Left lung (tissue), 10 donors: ENCODE data around the gene DHDH. TPM values are rescaled to one million over a fixed set of nuclear protein-coding genes. Genes with fewer than 3 reads are reported as not detected.

ENCODE experiments used
- ATAC-seq: fragments of 200-7000 bp; cut with Tn5 transposase; one replicate; pipeline ENCODE4 v1.9.1; 2020; ENCODE audit warnings: moderate library complexity
- DNase-seq, 4 donors: peaks; one replicate each; pipeline ENCODE4 v3.0.0-alpha.2; 2013 to 2020
- H3K27ac ChIP-seq, 2 donors: fragments of 200-600 bp; sonication (generic) in 1 of 2; one replicate each; pipeline versions ENCODE4 v1.5.0 to v1.8.0; 2020 to 2021
- H3K27me3 ChIP-seq, 2 donors: fragments of 200-600 bp; sonication (generic) in 1 of 2; one replicate each; pipeline versions ENCODE4 v1.5.0 to v1.8.0; 2020 to 2021
- H3K36me3 ChIP-seq, 2 donors: fragments of 200-600 bp; sonication (generic) in 1 of 2; one replicate each; pipeline versions ENCODE4 v1.5.0 to v1.8.0; 2020 to 2021
- H3K4me1 ChIP-seq, 2 donors: fragments of 200-600 bp; one replicate each; pipeline ENCODE4 v1.8.0; 2021
- H3K4me3 ChIP-seq, 2 donors: fragments of 200-600 bp; sonication (generic) in 1 of 2; one replicate each; pipeline versions ENCODE4 v1.5.0 to v1.8.0; 2020 to 2021; ENCODE audit warnings: mild to moderate bottlenecking in 1 of 2
- H3K9me3 ChIP-seq, 2 donors: fragments of 200-600 bp; sonication (generic) in 1 of 2; one replicate each; pipeline versions ENCODE4 v1.5.0 to v1.8.0; 2020 to 2021
- intact Hi-C, 2 donors: fragments of 100-400 bp; cut with DNase I; formaldehyde crosslinking; loops; one replicate each; pipeline versions ENCODE4 v1.11.2 to v1.14.2; 2022
- polyA plus RNA-seq, 6 donors: library from polyadenylated mRNA; unstranded; fragments of 120-200 nt; gene quantifications; one replicate each; pipeline ENCODE4 v1.2.1, GENCODE V29; 2013; ENCODE audit not compliant: insufficient read length in 6 of 6
- total RNA-seq, 2 donors: library from RNA; stranded (reverse); fragmentation: NEBNext Ultra II Directional; extraction: Animal tissue kit (Norgen Biotek cat#: 25700); gene quantifications; one replicate each; pipeline ENCODE4 v1.2.1, GENCODE V29; 2021
- TF ChIP-seq, protein P1 (sequence below), 2 donors: fragments of 200-600 bp; sonication (generic) in 1 of 2; IDR thresholded peaks; one replicate each; pipeline versions ENCODE4 v1.5.0 to v1.8.0; 2021; ENCODE audit warnings: antibody characterized with exemption in 2 of 2
- donor health status: DM: no; HTN: yes; CAD: no.
- donor health status: DM: no; HTN: no; CAD: no.

The DHDH gene
- total and polyA plus RNA-seq, 8 donors: 0.86 to 4.1 (median 2.2) TPM

GRCh38 chr19:48943081-48943480 is 9.6 kb downstream of the DHDH start:
- Histone ChIP-seq H3K27ac (no peak overlapping the region), H3K4me3 (no peak overlapping the region), H3K27me3 (no peaks in the 10 kb centered on the region), H3K36me3 (peaks cover 0 to 5% of the 10 kb centered on the region in 2 donors), H3K9me3 (peaks cover 0 to 21% of the 10 kb centered on the region in 2 donors), H3K4me1 (no peaks in the 10 kb centered on the region)
- TF ChIP-seq, protein P1, sequence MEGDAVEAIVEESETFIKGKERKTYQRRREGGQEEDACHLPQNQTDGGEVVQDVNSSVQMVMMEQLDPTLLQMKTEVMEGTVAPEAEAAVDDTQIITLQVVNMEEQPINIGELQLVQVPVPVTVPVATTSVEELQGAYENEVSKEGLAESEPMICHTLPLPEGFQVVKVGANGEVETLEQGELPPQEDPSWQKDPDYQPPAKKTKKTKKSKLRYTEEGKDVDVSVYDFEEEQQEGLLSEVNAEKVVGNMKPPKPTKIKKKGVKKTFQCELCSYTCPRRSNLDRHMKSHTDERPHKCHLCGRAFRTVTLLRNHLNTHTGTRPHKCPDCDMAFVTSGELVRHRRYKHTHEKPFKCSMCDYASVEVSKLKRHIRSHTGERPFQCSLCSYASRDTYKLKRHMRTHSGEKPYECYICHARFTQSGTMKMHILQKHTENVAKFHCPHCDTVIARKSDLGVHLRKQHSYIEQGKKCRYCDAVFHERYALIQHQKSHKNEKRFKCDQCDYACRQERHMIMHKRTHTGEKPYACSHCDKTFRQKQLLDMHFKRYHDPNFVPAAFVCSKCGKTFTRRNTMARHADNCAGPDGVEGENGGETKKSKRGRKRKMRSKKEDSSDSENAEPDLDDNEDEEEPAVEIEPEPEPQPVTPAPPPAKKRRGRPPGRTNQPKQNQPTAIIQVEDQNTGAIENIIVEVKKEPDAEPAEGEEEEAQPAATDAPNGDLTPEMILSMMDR (IDR thresholded peaks at IDR 0.05): no peak
- intact Hi-C loops: no loop called here
- DNase-seq (no peak), ATAC-seq (no peak)

- no peaks in the 10 kb centered on the region for H3K4me1 ChIP-seq
- ATAC-seq: no peak
- TF ChIP-seq, protein P1 (IDR thresholded peaks at IDR 0.05): no peak
These were observed 11.9 kb downstream of the DHDH start for GRCh38 chr19:48945415-48945814.

GRCh38 chr19:48945817-48946216 is 12.3 kb downstream of the DHDH start:
- no peak overlapping the region for H3K27ac ChIP-seq
- H3K27me3 ChIP-seq: no peaks in the 10 kb centered on the region
- TF ChIP-seq, protein P1 (IDR thresholded peaks at IDR 0.05): no peak
- DNase-seq (no peak), ATAC-seq (no peak)
- no peak overlapping the region for H3K4me3 ChIP-seq
- peaks cover 0 to 1% of the 10 kb centered on the region in 2 donors for H3K36me3 ChIP-seq
- H3K9me3 ChIP-seq: peaks cover 0 to 16% of the 10 kb centered on the region in 2 donors
- H3K4me1 ChIP-seq: no peaks in the 10 kb centered on the region
- intact Hi-C loops: no loop called here

More at GRCh38 chr19:48945415-48945814, 11.9 kb downstream of the DHDH start:
- H3K4me3 ChIP-seq: no peak overlapping the region
- H3K9me3 ChIP-seq: peaks cover 0 to 20% of the 10 kb centered on the region in 2 donors
- H3K27me3 ChIP-seq: no peaks in the 10 kb centered on the region
- intact Hi-C loops: no loop called here
- peaks cover 0 to 5% of the 10 kb centered on the region in 2 donors for H3K36me3 ChIP-seq
- no peak overlapping the region for H3K27ac ChIP-seq
- no peak for DNase-seq

DNA sequence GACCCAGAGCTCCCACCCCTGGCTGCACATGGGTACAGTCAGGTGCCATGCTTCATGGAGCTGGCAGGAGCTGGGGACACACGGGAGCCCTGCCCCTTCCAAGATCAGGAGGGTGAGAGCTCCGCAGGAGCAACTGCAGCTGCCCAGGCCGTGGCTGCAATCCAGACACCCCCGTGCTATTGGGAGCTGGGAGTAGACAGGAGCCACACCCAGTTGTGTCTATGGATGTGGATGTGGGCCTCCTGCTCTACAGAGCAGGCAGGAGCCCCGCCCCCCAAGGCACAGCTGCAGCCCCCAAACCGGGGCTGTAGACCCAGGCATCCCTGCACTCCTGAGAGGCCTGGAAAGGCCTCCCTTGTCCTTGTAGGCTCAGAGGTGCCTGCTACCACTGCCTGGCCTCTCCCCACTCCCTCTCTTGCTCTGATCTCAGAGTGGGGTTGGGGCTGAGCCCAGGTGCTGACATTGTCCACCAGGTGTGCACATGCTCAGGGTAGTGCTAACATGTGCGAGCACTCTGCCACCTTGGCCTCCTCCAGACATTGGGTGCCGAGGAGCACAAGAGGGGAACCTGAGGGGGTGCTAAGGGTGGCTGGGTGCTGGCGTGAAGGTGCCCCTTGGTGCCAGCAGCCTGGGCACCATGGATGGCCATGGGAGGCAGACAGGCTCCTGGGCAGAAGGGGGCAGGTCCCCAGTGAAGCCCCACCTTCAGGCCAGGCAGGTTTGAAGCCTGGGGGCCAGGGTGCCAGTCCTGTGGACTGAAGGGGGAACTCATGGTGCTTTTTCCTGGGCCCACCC is 13.2 kb downstream of the DHDH start:
- intact Hi-C loops: no loop called here
- DNase-seq (no peak), ATAC-seq (no peak)
- H3K9me3 ChIP-seq: peaks cover 0 to 11% of the 10 kb centered on the region in 2 donors
- H3K27ac ChIP-seq: no peak overlapping the region
- H3K4me1 ChIP-seq: no peaks in the 10 kb centered on the region
- TF ChIP-seq, protein P1 (IDR thresholded peaks at IDR 0.05): no peak
- H3K27me3 ChIP-seq: no peaks in the 10 kb centered on the region
- no peak overlapping the region for H3K4me3 ChIP-seq
- no peaks in the 10 kb centered on the region for H3K36me3 ChIP-seq

- TF ChIP-seq, protein P1 (IDR thresholded peaks at IDR 0.05): no peak
- ATAC-seq (no peak), DNase-seq (no peak)
- H3K9me3 ChIP-seq: peaks cover 0 to 11% of the 10 kb centered on the region in 2 donors
- no peaks in the 10 kb centered on the region for H3K4me1 ChIP-seq
- H3K27ac ChIP-seq: no peak overlapping the region
- intact Hi-C loops: no loop called here
- H3K36me3 ChIP-seq: no peaks in the 10 kb centered on the region
- no peaks in the 10 kb centered on the region for H3K27me3 ChIP-seq
- no peak overlapping the region for H3K4me3 ChIP-seq
These were observed 13.7 kb downstream of the DHDH start for GRCh38 chr19:48947258-48947542.
